HFF-Myc (cell line): ENCODE data around the gene HGF.

Experiments
- DNase-seq: peaks from one replicate; pipeline ENCODE4 v3.0.0-alpha.2; 2011; ENCODE audit warnings: low read depth; ENCODE audit errors: extremely low read depth
- H3K4me3 ChIP-seq: replicated peaks from 2 replicates; pipeline ENCODE4 v1.5.1; 2011; ENCODE audit warnings: low read depth, mild to moderate bottlenecking, control low read depth, low read length
- TF ChIP-seq, protein P1 (sequence below): IDR thresholded peaks from 2 replicates; pipeline ENCODE4 v1.5.1; 2012; ENCODE audit warnings: mild to moderate bottlenecking, low read depth, low read length, control low read depth; ENCODE audit errors: missing control alignments

HGF gene

GRCh38 chr7:81709836-81710235, 60.0 kb downstream of the HGF start:
- DNase-seq, result no peak
- TF ChIP-seq, protein P1, sequence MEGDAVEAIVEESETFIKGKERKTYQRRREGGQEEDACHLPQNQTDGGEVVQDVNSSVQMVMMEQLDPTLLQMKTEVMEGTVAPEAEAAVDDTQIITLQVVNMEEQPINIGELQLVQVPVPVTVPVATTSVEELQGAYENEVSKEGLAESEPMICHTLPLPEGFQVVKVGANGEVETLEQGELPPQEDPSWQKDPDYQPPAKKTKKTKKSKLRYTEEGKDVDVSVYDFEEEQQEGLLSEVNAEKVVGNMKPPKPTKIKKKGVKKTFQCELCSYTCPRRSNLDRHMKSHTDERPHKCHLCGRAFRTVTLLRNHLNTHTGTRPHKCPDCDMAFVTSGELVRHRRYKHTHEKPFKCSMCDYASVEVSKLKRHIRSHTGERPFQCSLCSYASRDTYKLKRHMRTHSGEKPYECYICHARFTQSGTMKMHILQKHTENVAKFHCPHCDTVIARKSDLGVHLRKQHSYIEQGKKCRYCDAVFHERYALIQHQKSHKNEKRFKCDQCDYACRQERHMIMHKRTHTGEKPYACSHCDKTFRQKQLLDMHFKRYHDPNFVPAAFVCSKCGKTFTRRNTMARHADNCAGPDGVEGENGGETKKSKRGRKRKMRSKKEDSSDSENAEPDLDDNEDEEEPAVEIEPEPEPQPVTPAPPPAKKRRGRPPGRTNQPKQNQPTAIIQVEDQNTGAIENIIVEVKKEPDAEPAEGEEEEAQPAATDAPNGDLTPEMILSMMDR, result no peak
- H3K4me3 ChIP-seq, result no peak overlapping the region

DNA sequence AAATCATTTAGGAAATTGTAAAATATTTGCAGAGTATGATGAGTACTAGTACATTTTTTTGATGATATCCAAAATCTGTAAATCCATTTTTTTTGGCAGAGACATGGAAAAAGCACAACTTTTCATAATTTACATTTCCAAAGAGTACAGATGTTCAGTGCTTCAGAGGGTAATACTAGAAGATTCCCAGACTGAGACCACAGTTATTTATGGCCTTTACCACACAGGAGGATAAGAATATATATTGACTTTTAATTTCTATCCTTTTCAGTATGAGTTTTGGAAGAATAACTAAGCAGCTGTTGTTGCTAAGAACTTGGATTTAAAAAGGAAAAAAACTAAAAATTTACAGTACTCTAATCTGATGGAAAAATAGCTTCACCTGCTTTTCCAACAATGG, 61.9 kb downstream of the HGF start:
- TF ChIP-seq, protein P1, result no peak
- H3K4me3 ChIP-seq, result no peak overlapping the region
- DNase-seq, result no peak

- DNase-seq, result no peak
- H3K4me3 ChIP-seq, result no peak overlapping the region
- TF ChIP-seq, protein P1, result no peak
Observed at GRCh38 chr7:81707196-81707595, 62.7 kb downstream of the HGF start.

- TF ChIP-seq, protein P1, result no peak
- H3K4me3 ChIP-seq, result no peak overlapping the region
- no peak for DNase-seq
Observed at GRCh38 chr7:81705206-81705605, 64.6 kb downstream of the HGF start.

DNA sequence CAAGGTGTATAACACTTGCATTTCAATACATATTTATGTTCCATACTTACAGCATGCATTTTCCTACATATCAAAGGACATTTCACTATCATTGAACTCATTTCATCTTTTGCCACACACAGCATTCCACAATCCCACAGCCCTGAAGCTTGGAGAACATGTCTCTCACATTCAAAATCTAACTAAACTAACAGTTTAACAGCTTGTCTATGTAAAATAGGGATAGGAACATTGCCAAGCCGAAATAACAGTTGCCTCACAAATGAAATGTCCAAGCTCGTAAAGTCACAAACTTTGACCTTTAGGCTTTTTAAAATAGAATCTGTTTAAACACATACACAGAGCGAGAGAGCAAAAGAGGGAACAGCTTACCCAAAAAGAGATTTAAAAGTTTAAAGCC, 65.3 kb downstream of the HGF start:
- H3K4me3 ChIP-seq, result no peak overlapping the region
- TF ChIP-seq, protein P1, result no peak
- DNase-seq, result no peak

DNA sequence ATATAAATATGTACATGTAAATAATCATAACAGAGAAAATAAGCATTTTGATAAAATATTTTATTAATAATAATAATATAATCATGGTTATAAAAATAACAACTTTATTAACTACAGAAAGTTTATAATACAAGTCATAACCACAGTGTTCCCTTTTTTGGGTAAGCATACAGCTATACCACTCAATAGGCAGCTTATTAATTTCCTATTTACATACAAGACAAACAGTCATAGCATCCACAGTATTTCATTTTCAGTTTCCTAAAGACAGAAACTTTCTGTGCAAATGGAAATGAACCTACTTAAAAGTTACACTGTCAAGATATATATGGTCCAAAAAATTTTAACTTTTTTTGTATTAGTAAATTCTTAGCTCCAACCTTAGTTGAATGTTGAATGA, 70.9 kb downstream of the HGF start:
- TF ChIP-seq, protein P1, result no peak
- no peak overlapping the region for H3K4me3 ChIP-seq
- DNase-seq, result no peak

DNA sequence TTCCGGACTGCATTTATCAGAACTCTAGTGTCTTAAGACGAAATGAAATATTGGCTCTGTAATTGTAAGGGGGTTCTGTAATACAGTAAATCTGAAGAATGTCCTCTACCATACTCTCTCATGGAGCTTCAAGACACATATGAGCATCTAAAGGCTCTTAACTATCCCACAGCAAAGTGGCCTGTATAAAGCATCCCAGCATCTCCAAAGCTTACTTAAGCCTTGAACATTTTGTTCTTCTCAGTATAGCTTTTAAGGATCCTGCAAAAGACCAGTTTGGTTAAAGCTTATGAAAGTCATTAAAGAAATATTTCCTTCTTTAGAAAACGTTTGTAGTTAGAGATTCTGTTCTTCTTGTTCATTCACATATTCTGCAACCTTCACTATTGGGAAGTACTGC, 75.1 kb downstream of the HGF start:
- H3K4me3 ChIP-seq, result no peak overlapping the region
- TF ChIP-seq, protein P1, result no peak
- DNase-seq, result no peak
